ENCODE data around the gene KCNQ2. TPM values are rescaled to one million over a fixed set of nuclear protein-coding genes. Genes with fewer than 3 reads are reported as not detected.

The KCNQ2 gene
- total RNA-seq, 2 donors from 2014 or later, result 0.33 TPM; not detected in 1

DNA sequence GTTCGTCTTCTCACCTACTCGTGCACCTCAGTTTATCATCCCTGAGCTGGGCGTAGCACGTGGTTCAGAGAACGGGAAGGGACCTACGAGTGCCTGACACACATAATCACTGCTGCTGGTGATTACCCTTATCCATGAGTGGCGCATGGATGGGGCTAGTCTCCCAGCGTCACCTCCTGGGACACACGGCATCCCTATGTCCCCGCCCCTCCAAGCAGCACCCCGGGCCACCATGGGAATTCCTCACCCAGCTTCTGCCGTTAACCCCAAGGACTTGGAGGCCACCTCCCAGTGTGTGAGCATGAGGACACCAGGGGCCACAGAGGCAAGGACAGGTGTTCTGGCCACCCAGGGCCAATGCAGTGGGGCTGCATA lies 121.1 kb downstream of the KCNQ2 start:
- peaks cover 4 to 10% of the 10 kb centered on the region in 2 donors for H3K9me3 Mint-ChIP-seq
- ATAC-seq (no peak), DNase-seq (ENCODE audit: low spot score in 2 of 2) (no peak)
- no peak overlapping the region for H3K27ac Mint-ChIP-seq
- H3K36me3 Mint-ChIP-seq, result no peaks in the 10 kb centered on the region

DNA sequence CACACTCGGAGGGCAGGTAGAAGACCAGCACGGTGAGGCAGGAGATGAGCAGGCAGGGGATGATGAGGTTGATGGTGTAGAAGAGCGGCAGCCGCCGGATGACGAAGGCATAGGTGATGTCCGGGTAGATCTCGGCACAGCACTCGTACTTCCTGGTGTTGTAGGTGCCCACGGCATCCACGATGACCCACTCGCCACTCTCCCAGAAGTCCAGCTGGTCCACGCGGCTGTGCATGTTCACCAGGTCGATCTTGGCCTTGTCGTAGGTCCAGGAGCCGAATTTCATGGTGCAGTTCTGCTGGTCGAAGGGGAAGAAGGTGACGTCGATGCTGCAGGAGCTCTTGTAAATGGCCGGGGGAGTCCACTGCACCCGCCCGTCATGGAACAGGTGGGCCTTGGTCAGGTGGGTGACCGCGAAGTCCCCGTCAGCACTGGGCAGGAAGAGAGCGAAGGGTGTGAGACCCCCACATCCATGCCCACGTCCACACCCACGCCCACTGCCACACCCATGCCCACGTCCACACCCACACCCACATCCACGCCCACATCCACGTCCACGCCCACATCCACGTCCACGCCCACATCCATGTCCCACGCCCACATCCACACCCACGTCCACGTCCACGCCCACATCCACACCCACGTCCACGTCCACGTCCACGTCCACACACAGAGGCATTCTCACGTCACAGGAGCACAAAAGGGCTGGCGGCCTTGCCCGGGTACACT lies 121.7 kb downstream of the KCNQ2 start:
- DNase-seq (ENCODE audit: low spot score in 2 of 2) (no peak), ATAC-seq (no peak)

More for the DNA sequence above, 121.7 kb downstream of the KCNQ2 start:
- Mint-ChIP-seq H3K36me3 (no peaks in the 10 kb centered on the region), H3K27ac (no peak overlapping the region), H3K9me3 (peaks cover 4 to 10% of the 10 kb centered on the region in 2 donors)

Other genes starting within 250 kb of the KCNQ2 start
- gene BIRC7, start 236.8 kb downstream of the KCNQ2 start, total RNA-seq, result under 1 TPM in 1 of 2 donors, not detected in 1; 0.51 TPM
- gene NKAIN4, start 218.2 kb downstream of the KCNQ2 start, total RNA-seq, result not detected
- 100 to 1,000 TPM in 1 of 2 donors, 10 to 100 TPM in 1; 77.2 to 108 TPM for gene ARFGAP1, start 199.8 kb downstream of the KCNQ2 start, total RNA-seq
- under 1 TPM in 1 of 2 donors, not detected in 1; 0.09 TPM for gene COL20A1, start 179.5 kb downstream of the KCNQ2 start, total RNA-seq
- gene CHRNA4, start 111.3 kb downstream of the KCNQ2 start, total RNA-seq, result not detected
- gene EEF1A2, start 26.4 kb upstream of the KCNQ2 start, total RNA-seq, result 1 to 10 TPM in 1 of 2 donors, under 1 TPM in 1; 0.14 to 3.1 TPM
- 100 to 1,000 TPM in 1 of 2 donors, 10 to 100 TPM in 1; 60.7 to 117 TPM for gene PPDPF, start 48.1 kb upstream of the KCNQ2 start, total RNA-seq
- gene PTK6, start 64.7 kb upstream of the KCNQ2 start, total RNA-seq, result under 1 TPM; 0.54 to 0.57 TPM
- not detected for gene SRMS, start 75.1 kb upstream of the KCNQ2 start, total RNA-seq
- under 1 TPM in 1 of 2 donors, not detected in 1; 0.10 TPM for gene FNDC11, start 81.5 kb upstream of the KCNQ2 start, total RNA-seq
- 10 to 100 TPM in 1 of 2 donors, 1 to 10 TPM in 1; 3.1 to 28.8 TPM for gene HELZ2, start 101.6 kb upstream of the KCNQ2 start, total RNA-seq
- 10 to 100 TPM; 11.3 to 24.0 TPM for gene GMEB2, start 154.4 kb upstream of the KCNQ2 start, total RNA-seq
- 10 to 100 TPM; 13.8 to 19.5 TPM for gene STMN3, start 180.8 kb upstream of the KCNQ2 start, total RNA-seq
- gene RTEL1, start 185.7 kb upstream of the KCNQ2 start, total RNA-seq, result 10 to 100 TPM; 45.7 to 51.4 TPM
- not detected for gene TNFRSF6B, start 224.0 kb upstream of the KCNQ2 start, total RNA-seq
- gene ARFRP1, start 235.3 kb upstream of the KCNQ2 start, total RNA-seq, result 10 to 100 TPM; 36.1 to 53.4 TPM
- gene ZGPAT, start 235.4 kb upstream of the KCNQ2 start, total RNA-seq, result 10 to 100 TPM; 12.5 to 24.0 TPM

All from activated naive CD4-positive, alpha-beta T cell treated with anti-CD3 and anti-CD28 coated beads, Interleukin-2, amount 50 U/mL, for 72 hours (primary cell).